K562 (cell line): Measurements from ENCODE around the gene THOC7. TPM values are rescaled to one million over a fixed set of nuclear protein-coding genes. Genes with fewer than 3 reads are reported as not detected.

Experiments
- ATAC-seq: fragments of 200-7000 bp; cut with Tn5 transposase; 3 replicates; pipeline ENCODE4 v1.9.1; 2020; ENCODE audit warnings: moderate library complexity
- BruUV-seq: library from RNA; stranded (reverse); fragments of 400-500 nt; replicated peaks from 2 replicates; lab custom pipeline; 2021; lab: Mats Ljungman, UMichigan
- CTCF ChIA-PET: fragments of 300-600 bp; formaldehyde crosslinking; extraction: SDS; loops from one replicate; lab custom pipeline; 2021; ENCODE audit warnings: low intra/inter-chr PET ratio; lab: Yijun Ruan, JAX
- POLR2A ChIA-PET: fragments of 300-600, 350-650 bp; sonication (Branson Sonifier 250); formaldehyde crosslinking; extraction: SDS; loops from one replicate; lab custom pipeline; 2021; ENCODE audit warnings: antibody characterized with exemption, inconsistent platforms; lab: Yijun Ruan, JAX
- DNase-seq, 4 experiments: peaks; one replicate each; pipeline versions ENCODE4 v3.0.0 to v3.0.0-alpha.2; 2011 to 2018; ENCODE audit warnings: low spot score in 3 of 4, mixed read lengths in 3 of 4; ENCODE audit errors: extremely low read depth in 1 of 4
- FAIRE-seq: peaks from 2 replicates; lab custom pipeline; 2011; peaks lifted over from hg19 to GRCh38; lab: Jason Lieb, UNC
- H2AFZ ChIP-seq: 2 replicates; pipeline ENCODE4 v1.6.0; 2011; ENCODE audit warnings: low read depth, low read length, control low read depth, inconsistent platforms
- H3K27ac ChIP-seq: fragments of 200-600 bp; 3 replicates; pipeline ENCODE4 v1.8.0; 2011; ENCODE audit warnings: low read depth, mild to moderate bottlenecking, control low read depth, inconsistent platforms, low read length, moderate library complexity, mixed read lengths; ENCODE audit errors: extremely low read depth
- H3K27me3 ChIP-seq, 2 experiments: fragments of 300-600 bp in 1 of 2; 2 replicates in 1 of 2; 3 replicates in 1 of 2; pipeline versions ENCODE4 v1.6.0 to v1.8.0; 2011; ENCODE audit warnings: inconsistent platforms in 2 of 2, low read length in 2 of 2, mild to moderate bottlenecking in 1 of 2, mixed read lengths in 1 of 2, moderate library complexity in 1 of 2; ENCODE audit not compliant: control insufficient read depth in 2 of 2, insufficient read depth in 2 of 2
- H3K36me3 ChIP-seq: fragments of 300-600 bp; 3 replicates; pipeline ENCODE4 v1.8.0; 2011; ENCODE audit warnings: mild to moderate bottlenecking, low read length, inconsistent platforms; ENCODE audit not compliant: control insufficient read depth, insufficient read depth
- H3K4me1 ChIP-seq, 2 experiments: fragments of 200-600 bp in 1 of 2; replicated peaks in 1 of 2; 2 replicates in 1 of 2; 3 replicates in 1 of 2; pipeline versions ENCODE4 v1.5.1 to v1.8.0; 2011; ENCODE audit warnings: inconsistent platforms in 2 of 2, low read length in 2 of 2, mild to moderate bottlenecking in 1 of 2, mixed read lengths in 1 of 2, moderate library complexity in 1 of 2; ENCODE audit not compliant: control insufficient read depth in 2 of 2, insufficient read depth in 2 of 2
- H3K4me2 ChIP-seq: 2 replicates; pipeline ENCODE4 v1.6.1; 2011; ENCODE audit warnings: low read length, control low read depth, inconsistent platforms, mixed read lengths; ENCODE audit not compliant: insufficient read depth
- H3K4me3 ChIP-seq: fragments of 200-600 bp; sonication (generic), shearing (Covaris generic); 2 replicates; pipeline ENCODE4 v1.5.1; 2016; ENCODE audit warnings: control low read depth, inconsistent platforms
- H3K79me2 ChIP-seq: fragments of 200-600 bp; 3 replicates; pipeline ENCODE4 v1.8.0; 2011; ENCODE audit warnings: low read length, inconsistent platforms; ENCODE audit not compliant: control insufficient read depth, insufficient read depth
- H3K9ac ChIP-seq, 2 experiments: 2 replicates each; pipeline versions ENCODE4 v1.6.0 to v1.6.1; 2011; ENCODE audit warnings: low read depth in 2 of 2, low read length in 2 of 2, control low read depth in 1 of 2, inconsistent platforms in 1 of 2, mild to moderate bottlenecking in 1 of 2, mixed read lengths in 1 of 2; ENCODE audit not compliant: insufficient read depth in 1 of 2
- H3K9me1 ChIP-seq: one replicate; pipeline ENCODE4 v1.6.0; 2011; ENCODE audit warnings: inconsistent platforms, mild to moderate bottlenecking, low read length, moderate library complexity; ENCODE audit not compliant: control insufficient read depth, insufficient read depth
- H3K9me3 ChIP-seq: replicated peaks from 2 replicates; pipeline ENCODE4 v1.5.1; 2011; ENCODE audit warnings: low read depth, low read length, inconsistent platforms; ENCODE audit not compliant: control insufficient read depth, insufficient read depth
- H4K20me1 ChIP-seq: replicated peaks from 2 replicates; pipeline ENCODE4 v1.6.1; 2011; ENCODE audit warnings: low read length, inconsistent platforms, mixed read lengths; ENCODE audit not compliant: control insufficient read depth, insufficient read depth
- DMBX1 ChIP-seq: fragments of 250-450 bp; sonication (Bioruptor Pico); IDR thresholded peaks from 2 replicates; pipeline ENCODE4 v1.8.0; 2022; ENCODE audit warnings: inconsistent platforms, mild to moderate bottlenecking, moderate library complexity, borderline replicate concordance
- PCBP1 ChIP-seq: fragments of 200-400 bp; formaldehyde crosslinking; IDR thresholded peaks from 2 replicates; pipeline ENCODE4 v1.6.1; 2018; ENCODE audit warnings: mild to moderate bottlenecking, low read depth, low read length; ENCODE audit not compliant: poor library complexity, severe bottlenecking
- ZBTB1 ChIP-seq: sonication (generic); formaldehyde crosslinking; IDR thresholded peaks from 2 replicates; pipeline ENCODE4 v1.8.1; 2023; ENCODE audit warnings: missing genetic modification reagents, low read depth, mild to moderate bottlenecking, borderline replicate concordance
- ZNF445 ChIP-seq: fragments of 250-450 bp; sonication (Bioruptor Pico); IDR thresholded peaks from 2 replicates; pipeline ENCODE4 v1.4.0; 2020; ENCODE audit warnings: low read depth, mild to moderate bottlenecking, moderate library complexity
- WGBS: fragments of 100-300 bp; shearing (Covaris generic); methylation state at CpG from one replicate; pipeline ENCODE4 v1.1.6; 2016; ENCODE audit warnings: low coverage, mixed read lengths; ENCODE audit not compliant: insufficient coverage; ENCODE audit errors: missing lambda C conversion rate; 5-methylcytosine and 5-hydroxymethylcytosine counted together
- in situ Hi-C: fragments of 300-500 bp; cut with MboI; formaldehyde crosslinking; loops from 4 replicates; pipeline ENCODE4 v1.15.0; 2018; ENCODE audit warnings: inconsistent platforms, mixed read lengths
- intact Hi-C: fragments of 100-400 bp; cut with micrococcal nuclease; formaldehyde crosslinking; loops from 2 replicates; pipeline ENCODE4 v1.14.2; 2022
- polyA plus RNA-seq, 8 experiments: library from polyadenylated mRNA; depleted of rRNA in 4 of 8; stranded (reverse) in 5 of 8; unstranded in 3 of 8; fragments of >200 nt; fragmentation: Nextera tagmentation in 2 of 8; fragmentation: Illumina TruSeq in 1 of 8; extraction: Ambion mirVana in 2 of 8; extraction: Trizol in 1 of 8; gene quantifications; 2 replicates each; pipeline versions ENCODE4 v1.2.1 to v1.2.3, GENCODE V29; 2011 to 2014; ENCODE audit warnings: inconsistent platforms in 1 of 8, missing spikeins in 1 of 8
- total RNA-seq, 7 experiments: library from RNA; depleted of rRNA in 6 of 7; stranded (reverse); fragments of >200 nt in 6 of 7; fragmentation: Illumina TruSeq in 2 of 7; extraction: Trizol in 2 of 7; gene quantifications; 2 replicates each; pipeline versions ENCODE4 v1.2.1 to v1.2.3, GENCODE V29; 2011 to 2021; ENCODE audit warnings: low replicate concordance in 1 of 7
- TF ChIP-seq, protein P1 (sequence below): fragments of 200-400 bp; formaldehyde crosslinking; IDR thresholded peaks from 2 replicates; pipeline ENCODE4 v1.6.1; 2017; ENCODE audit warnings: mild to moderate bottlenecking, low read depth, low read length, moderate library complexity
- TF ChIP-seq, protein P2 (sequence below), 2 experiments: fragments of 450-650 bp in 1 of 2; sonication (generic) in 1 of 2; formaldehyde crosslinking in 1 of 2; IDR thresholded peaks in 1 of 2; conservative IDR thresholded peaks in 1 of 2; 2 replicates each; pipeline versions ENCODE4 v1.6.1 to v1.8.1; 2016 to 2023; ENCODE audit warnings: mild to moderate bottlenecking in 2 of 2, moderate library complexity in 2 of 2, inconsistent platforms in 1 of 2, missing genetic modification reagents in 1 of 2
- TF ChIP-seq, protein P3 (sequence below): fragments of 250-450 bp; sonication (Bioruptor Pico); IDR thresholded peaks from 2 replicates; pipeline ENCODE4 v1.8.0; 2021; ENCODE audit warnings: mild to moderate bottlenecking, moderate library complexity

The THOC7 gene
- total and polyA plus RNA-seq, 9 of the 15 experiments (the other 6 are each of a cell fraction or from before 2014, with no cell fraction given): 56.5 to 129 (median 94.7) TPM

DNA sequence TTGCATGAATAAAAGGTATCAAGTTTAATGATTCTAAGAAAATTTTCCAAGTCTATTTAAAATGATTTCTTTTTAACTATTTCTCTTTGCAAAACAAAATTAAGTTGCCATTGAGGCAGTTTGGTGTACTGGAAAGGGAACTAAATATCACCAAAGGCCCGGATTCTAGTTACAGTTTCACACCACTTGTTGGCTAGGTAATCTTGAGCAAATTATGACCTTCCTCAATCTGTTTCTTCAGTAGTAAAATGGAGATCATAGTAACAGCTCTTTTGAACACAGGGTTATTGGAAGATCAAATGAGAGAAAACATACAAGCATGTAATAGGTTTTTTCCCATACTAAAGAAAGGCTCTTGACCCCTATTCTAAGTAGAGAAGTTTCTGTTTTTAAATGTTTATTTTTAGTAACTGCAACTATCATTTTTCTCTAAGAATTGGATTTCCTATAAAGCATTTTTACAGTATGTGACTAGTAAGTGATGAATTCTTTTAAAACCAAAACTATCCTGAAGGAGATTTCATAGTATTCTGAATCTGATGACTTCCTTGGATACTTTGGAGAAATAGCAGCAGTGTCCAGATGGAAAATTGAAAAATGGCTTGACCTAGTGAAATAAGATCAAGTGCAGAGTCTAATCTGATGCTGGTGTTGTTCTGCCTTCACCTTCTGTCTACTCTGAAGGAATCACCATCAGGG is 32.9 kb upstream of the THOC7 start:
- no peak for FAIRE-seq
- POLR2A ChIA-PET: no interaction called here
- CTCF ChIA-PET: no interaction called here

More for the DNA sequence above, 32.9 kb upstream of the THOC7 start:
- intact Hi-C loops (no loop called here), in situ Hi-C loops (no loop called here)
- Histone ChIP-seq H3K9ac (no peak overlapping the region), H3K9me3 (no peaks in the 10 kb centered on the region), H3K36me3 (peaks cover 17% of the 10 kb centered on the region; the same call in 2 of the 3 replicates), H3K27ac (no peak overlapping the region), H3K4me3 (no peak overlapping the region), H3K4me2 (no peak overlapping the region), H3K9me1 (no peaks in the 10 kb centered on the region), H3K79me2 (peaks cover 2% of the 10 kb centered on the region; the same call in 1 of the 3 replicates), H3K27me3 (no peaks in the 10 kb centered on the region), H4K20me1 (no peaks in the 10 kb centered on the region), H3K4me1 (peaks cover 0 to 4% of the 10 kb centered on the region in 2 experiments; a peak in 2 of 5 replicates), H2AFZ (no peak overlapping the region)
- WGBS: 83% methylated on average over 1 of the region's 1 CpG
- ATAC-seq (no peak), DNase-seq (no peak)
- BruUV-seq: no TSS peak
- TF ChIP-seq PCBP1 (no peak), DMBX1 (CRISPR knock-in tag) (no peak), ZBTB1 (CRISPR knock-in tag) (no peak), ZNF445 (no peak)
- TF ChIP-seq, protein P1, sequence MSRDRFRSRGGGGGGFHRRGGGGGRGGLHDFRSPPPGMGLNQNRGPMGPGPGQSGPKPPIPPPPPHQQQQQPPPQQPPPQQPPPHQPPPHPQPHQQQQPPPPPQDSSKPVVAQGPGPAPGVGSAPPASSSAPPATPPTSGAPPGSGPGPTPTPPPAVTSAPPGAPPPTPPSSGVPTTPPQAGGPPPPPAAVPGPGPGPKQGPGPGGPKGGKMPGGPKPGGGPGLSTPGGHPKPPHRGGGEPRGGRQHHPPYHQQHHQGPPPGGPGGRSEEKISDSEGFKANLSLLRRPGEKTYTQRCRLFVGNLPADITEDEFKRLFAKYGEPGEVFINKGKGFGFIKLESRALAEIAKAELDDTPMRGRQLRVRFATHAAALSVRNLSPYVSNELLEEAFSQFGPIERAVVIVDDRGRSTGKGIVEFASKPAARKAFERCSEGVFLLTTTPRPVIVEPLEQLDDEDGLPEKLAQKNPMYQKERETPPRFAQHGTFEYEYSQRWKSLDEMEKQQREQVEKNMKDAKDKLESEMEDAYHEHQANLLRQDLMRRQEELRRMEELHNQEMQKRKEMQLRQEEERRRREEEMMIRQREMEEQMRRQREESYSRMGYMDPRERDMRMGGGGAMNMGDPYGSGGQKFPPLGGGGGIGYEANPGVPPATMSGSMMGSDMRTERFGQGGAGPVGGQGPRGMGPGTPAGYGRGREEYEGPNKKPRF: no peak
- TF ChIP-seq, protein P2, sequence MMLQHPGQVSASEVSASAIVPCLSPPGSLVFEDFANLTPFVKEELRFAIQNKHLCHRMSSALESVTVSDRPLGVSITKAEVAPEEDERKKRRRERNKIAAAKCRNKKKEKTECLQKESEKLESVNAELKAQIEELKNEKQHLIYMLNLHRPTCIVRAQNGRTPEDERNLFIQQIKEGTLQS (IDR thresholded peaks at IDR 0.05): no peak
- TF ChIP-seq, protein P2 (CRISPR knock-in tag; conservative IDR thresholded peaks at IDR 0.05): no peak
- TF ChIP-seq, protein P3, sequence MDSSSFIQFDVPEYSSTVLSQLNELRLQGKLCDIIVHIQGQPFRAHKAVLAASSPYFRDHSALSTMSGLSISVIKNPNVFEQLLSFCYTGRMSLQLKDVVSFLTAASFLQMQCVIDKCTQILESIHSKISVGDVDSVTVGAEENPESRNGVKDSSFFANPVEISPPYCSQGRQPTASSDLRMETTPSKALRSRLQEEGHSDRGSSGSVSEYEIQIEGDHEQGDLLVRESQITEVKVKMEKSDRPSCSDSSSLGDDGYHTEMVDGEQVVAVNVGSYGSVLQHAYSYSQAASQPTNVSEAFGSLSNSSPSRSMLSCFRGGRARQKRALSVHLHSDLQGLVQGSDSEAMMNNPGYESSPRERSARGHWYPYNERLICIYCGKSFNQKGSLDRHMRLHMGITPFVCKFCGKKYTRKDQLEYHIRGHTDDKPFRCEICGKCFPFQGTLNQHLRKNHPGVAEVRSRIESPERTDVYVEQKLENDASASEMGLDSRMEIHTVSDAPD (CRISPR knock-in tag): no peak
